ENCODE data around the gene GPM6B.

GRCh38 chrX:13857804-13858203 is 40.9 kb upstream of the GPM6B start:
- TF ChIP-seq CTCF (IDR thresholded peaks at IDR 0.05) (no peak), POLR2A (IDR thresholded peaks at IDR 0.05) (no peak)

Data from heart left ventricle (tissue), 13 donors.